Mucosa of rectum (tissue), 2 donors: ENCODE results near the gene FXYD7.

Experiments used
- H3K27ac ChIP-seq, 2 donors: one replicate each; pipeline ENCODE4 v1.7.0; 2013; ENCODE audit warnings: inconsistent platforms in 2 of 2, low read depth in 2 of 2, low read length in 2 of 2
- H3K27me3 ChIP-seq, 2 donors: one replicate each; pipeline ENCODE4 v1.7.0; 2013; ENCODE audit warnings: low read length in 2 of 2; ENCODE audit not compliant: control insufficient read depth in 2 of 2, insufficient read depth in 2 of 2
- H3K36me3 ChIP-seq, 2 donors: one replicate each; pipeline ENCODE4 v1.7.0; 2013; ENCODE audit warnings: low read length in 2 of 2; ENCODE audit not compliant: control insufficient read depth in 2 of 2, insufficient read depth in 2 of 2
- H3K4me1 ChIP-seq, 2 donors: one replicate each; pipeline ENCODE4 v1.7.0; 2013; ENCODE audit warnings: low read length in 2 of 2, mild to moderate bottlenecking in 1 of 2; ENCODE audit not compliant: control insufficient read depth in 2 of 2, insufficient read depth in 2 of 2
- H3K4me3 ChIP-seq, 2 donors: one replicate each; pipeline ENCODE4 v1.7.0; 2013; ENCODE audit warnings: low read length in 2 of 2
- H3K9ac ChIP-seq, 2 donors: one replicate each; pipeline ENCODE4 v1.7.0; 2013; ENCODE audit warnings: low read length in 2 of 2, low read depth in 1 of 2, mild to moderate bottlenecking in 1 of 2
- H3K9me3 ChIP-seq, 2 donors: one replicate each; pipeline ENCODE4 v1.7.0; 2013; ENCODE audit warnings: low read length in 2 of 2; ENCODE audit not compliant: control insufficient read depth in 2 of 2
- donor health status: healthy.
- donor health status: Normal muscosa, but diverticular disease.

FXYD7 gene

DNA sequence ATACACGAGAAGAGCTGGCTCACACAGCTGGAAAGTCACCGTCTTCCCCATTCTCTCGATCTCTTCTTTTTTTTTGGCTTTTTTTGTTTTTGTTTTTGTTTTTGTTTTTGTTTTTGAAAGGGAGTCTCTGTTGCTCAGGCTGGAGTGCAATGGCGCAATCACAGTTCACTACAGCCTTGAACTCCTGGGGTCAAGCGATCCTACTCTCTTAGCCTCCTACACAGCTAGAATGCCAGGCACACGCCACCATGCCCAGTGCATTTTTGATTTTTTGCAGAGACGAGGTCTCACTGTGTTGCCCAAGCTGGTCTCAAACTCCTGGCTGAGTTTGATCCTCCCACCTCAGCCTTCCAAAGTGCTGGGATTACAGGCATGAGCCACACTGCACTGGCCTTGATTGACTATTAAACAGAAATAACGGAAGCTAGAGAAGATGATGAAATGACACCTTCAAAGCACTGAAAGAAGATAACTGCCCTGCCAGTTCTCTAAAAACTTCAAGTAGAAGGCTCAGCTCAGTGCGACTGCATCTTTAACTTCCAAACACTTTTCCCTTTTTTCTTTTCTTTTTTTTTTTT, 23.4 kb upstream of the FXYD7 start:
- H3K4me1 ChIP-seq: peaks cover 37 to 54% of the 10 kb centered on the region in 2 donors
- H3K9me3 ChIP-seq: no peaks in the 10 kb centered on the region
- H3K27ac ChIP-seq: peak overlapping the region; percentile 99 to 100
- peak overlapping the region in 1 of 2 donors; percentile 100 for H3K9ac ChIP-seq
- H3K4me3 ChIP-seq: peak overlapping the region; percentile 94 to 97
- H3K27me3 ChIP-seq: no peaks in the 10 kb centered on the region
- peaks cover 31 to 46% of the 10 kb centered on the region in 2 donors for H3K36me3 ChIP-seq

DNA sequence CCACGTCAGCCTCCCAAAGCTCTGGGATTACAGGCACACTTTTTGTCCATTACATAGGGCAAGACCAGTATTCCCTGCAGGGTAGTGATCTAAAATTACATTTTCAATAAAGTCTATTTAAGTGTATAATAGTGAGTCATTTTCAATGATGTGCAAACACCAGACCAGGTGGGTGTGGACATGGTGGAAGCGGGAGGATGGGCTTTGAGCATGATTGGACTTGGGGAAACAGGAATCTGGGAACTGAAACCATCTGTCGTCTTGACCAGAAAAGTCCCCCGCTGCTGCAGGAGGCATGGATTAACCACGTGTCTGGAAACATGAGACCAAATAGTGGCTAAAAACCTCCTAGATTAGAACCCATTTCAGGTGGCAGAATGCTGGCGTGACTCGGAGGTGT, 22.6 kb upstream of the FXYD7 start:
- Histone ChIP-seq H3K27ac (peak overlapping the region; percentile 99 to 100), H3K9ac (peak overlapping the region; percentile 41 to 100), H3K9me3 (no peaks in the 10 kb centered on the region), H3K4me1 (peaks cover 40 to 54% of the 10 kb centered on the region in 2 donors), H3K27me3 (no peaks in the 10 kb centered on the region), H3K36me3 (peaks cover 31 to 46% of the 10 kb centered on the region in 2 donors), H3K4me3 (peak overlapping the region; percentile 39 to 52)

DNA sequence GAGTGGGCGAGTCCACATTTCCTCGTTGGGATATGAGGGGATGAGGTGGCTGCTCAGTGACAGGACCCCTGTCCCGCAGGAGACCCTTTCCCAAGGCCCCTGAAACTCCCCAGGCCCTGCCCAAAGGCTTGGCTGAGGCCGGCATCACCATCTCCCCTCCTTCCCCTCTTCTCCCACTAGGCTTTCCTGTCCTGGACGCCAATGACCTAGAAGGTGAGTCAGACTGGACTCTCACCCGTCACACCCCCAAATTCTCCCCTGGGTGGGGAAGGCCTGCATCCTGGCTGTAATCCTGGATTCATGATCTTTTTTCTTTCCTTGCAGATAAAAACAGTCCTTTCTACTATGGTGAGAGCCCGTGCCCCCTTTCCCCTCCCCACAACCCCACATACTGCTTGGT, 22.2 kb upstream of the FXYD7 start:
- peak overlapping the region; percentile 39 to 52 for H3K4me3 ChIP-seq
- no peaks in the 10 kb centered on the region for H3K27me3 ChIP-seq
- H3K36me3 ChIP-seq: peaks cover 31 to 46% of the 10 kb centered on the region in 2 donors
- no peaks in the 10 kb centered on the region for H3K9me3 ChIP-seq
- peaks cover 44 to 58% of the 10 kb centered on the region in 2 donors for H3K4me1 ChIP-seq
- peak overlapping the region; percentile 99 to 100 for H3K27ac ChIP-seq
- peak overlapping the region in 1 of 2 donors; percentile 100 for H3K9ac ChIP-seq

DNA sequence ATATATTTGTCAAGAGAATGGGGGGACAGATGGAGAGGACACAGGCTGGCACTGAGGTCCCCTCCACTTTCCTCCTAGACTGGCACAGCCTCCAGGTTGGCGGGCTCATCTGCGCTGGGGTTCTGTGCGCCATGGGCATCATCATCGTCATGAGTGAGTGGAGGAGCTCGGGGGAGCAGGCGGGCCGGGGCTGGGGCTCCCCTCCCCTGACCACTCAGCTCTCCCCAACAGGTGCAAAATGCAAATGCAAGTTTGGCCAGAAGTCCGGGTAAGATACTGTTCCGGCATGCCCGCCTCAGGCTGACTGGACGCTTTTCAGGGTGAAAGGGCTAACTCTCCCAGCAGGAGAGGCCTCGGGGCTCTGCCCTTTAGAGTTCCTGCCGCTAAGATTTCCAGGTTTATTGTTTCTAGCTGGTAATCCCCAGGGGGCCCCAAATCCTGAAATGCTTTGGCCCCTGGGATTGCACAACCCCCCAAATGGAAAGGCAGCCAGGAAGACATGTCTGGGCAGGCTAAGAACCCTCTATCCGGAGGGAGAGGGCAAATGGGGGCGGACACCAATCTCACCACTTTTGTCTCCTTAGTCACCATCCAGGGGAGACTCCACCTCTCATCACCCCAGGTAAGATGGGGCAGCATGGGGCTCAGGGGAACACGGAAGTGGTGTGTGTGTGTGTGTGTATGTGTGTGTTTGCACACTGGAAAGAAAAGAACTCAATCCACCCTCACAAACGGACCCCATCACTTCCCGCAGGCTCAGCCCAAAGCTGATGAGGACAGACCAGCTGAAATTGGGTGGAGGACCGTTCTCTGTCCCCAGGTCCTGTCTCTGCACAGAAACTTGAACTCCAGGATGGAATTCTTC, 20.1 kb upstream of the FXYD7 start:
- Histone ChIP-seq H3K36me3 (peaks cover 31 to 41% of the 10 kb centered on the region in 2 donors), H3K9me3 (no peaks in the 10 kb centered on the region), H3K9ac (peak overlapping the region in 1 of 2 donors; percentile 68), H3K27ac (peak overlapping the region; percentile 79 to 100), H3K27me3 (no peaks in the 10 kb centered on the region), H3K4me1 (peaks cover 52 to 76% of the 10 kb centered on the region in 2 donors), H3K4me3 (no peak overlapping the region)

DNA sequence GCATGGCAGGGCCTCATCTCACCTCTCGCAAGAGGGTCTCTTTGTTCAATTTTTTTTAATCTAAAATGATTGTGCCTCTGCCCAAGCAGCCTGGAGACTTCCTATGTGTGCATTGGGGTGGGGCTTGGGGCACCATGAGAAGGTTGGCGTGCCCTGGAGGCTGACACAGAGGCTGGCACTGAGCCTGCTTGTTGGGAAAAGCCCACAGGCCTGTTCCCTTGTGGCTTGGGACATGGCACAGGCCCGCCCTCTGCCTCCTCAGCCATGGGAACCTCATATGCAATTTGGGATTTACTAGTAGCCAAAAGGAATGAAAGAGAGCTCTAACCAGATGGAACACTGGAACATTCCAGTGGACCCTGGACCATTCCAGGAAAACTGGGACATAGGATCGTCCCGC, 19.5 kb upstream of the FXYD7 start:
- peaks cover 58 to 82% of the 10 kb centered on the region in 2 donors for H3K4me1 ChIP-seq
- peaks cover 31 to 40% of the 10 kb centered on the region in 2 donors for H3K36me3 ChIP-seq
- H3K27ac ChIP-seq: peak overlapping the region; percentile 79 to 100
- no peaks in the 10 kb centered on the region for H3K9me3 ChIP-seq
- H3K27me3 ChIP-seq: no peaks in the 10 kb centered on the region
- H3K9ac ChIP-seq: peak overlapping the region; percentile 47 to 68
- H3K4me3 ChIP-seq: no peak overlapping the region

DNA sequence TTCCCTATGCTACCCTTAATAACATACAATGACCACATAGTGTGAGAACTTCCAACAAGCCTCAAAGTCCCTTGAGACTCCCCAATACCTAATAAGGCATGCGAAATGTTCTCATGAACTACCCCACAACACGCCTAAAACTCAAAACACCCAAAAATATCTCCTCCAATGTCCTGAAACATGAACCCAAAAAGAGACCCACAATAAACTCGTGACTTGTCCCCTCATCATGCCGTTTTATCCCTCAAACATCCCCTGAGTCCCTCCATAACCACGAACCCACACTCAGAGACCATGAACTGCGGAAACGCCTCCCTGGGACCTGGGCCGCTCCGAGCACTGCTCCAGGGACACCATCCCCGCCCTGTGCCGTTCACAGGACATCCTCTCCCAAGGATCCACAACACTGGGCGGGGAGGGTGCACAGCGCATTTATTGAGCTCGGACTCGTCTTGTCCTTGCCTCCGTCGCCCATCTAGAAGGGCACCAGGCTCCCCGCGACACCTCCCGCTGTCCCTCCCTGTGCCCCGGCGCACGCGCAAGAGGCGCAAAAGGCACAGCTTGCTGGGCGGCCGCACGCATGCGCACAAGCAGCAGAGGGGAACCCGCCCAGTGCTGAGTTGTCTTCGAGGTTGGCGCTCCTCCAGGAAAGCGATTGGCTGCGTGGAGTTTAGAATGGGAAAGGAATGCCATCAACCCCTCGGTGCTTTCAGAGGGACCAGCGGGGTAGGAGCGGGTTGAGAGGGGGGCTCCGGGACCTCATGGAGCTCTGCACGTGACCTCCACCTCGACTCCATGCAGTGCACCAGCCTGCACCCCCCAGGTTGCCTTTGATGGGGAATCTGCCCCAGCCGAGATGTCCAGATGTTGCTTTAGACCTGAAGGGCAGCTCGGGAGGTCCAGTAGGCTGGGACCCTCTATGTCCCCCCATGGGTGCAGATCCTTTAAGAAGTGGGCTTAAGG, 18.7 kb upstream of the FXYD7 start:
- H3K9me3 ChIP-seq: no peaks in the 10 kb centered on the region
- peak overlapping the region; percentile 56 to 73 for H3K4me3 ChIP-seq
- no peaks in the 10 kb centered on the region for H3K27me3 ChIP-seq
- peak overlapping the region; percentile 68 for H3K9ac ChIP-seq
- peaks cover 26 to 32% of the 10 kb centered on the region in 2 donors for H3K36me3 ChIP-seq
- peak overlapping the region; percentile 79 to 100 for H3K27ac ChIP-seq
- H3K4me1 ChIP-seq: peaks cover 62 to 82% of the 10 kb centered on the region in 2 donors

DNA sequence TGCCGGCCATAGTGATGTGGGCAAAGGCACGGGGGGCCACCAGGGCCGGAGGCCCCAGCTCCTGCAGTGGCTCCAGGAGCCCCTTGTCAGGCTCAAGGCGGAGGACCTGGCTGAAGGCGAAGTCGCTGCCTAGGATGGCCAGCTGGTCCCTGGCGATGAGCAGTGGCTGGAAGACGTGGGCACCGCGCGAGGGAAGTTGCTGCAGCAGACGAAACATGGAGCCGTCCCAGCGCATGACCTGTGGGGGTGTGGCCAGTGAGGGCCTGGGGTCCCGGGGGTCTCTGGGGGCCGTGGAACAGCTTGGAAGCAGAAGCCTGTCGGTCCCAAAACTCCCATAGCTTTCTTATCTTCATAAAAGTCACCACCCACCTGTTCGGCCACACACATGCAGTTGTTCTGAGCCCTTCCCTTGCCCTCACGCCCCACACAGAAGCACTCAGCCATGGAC, 17.8 kb upstream of the FXYD7 start:
- Histone ChIP-seq H3K27me3 (no peaks in the 10 kb centered on the region), H3K9me3 (no peaks in the 10 kb centered on the region), H3K9ac (peak overlapping the region; percentile 47 to 68), H3K36me3 (peaks cover 26 to 32% of the 10 kb centered on the region in 2 donors), H3K4me1 (peaks cover 58 to 86% of the 10 kb centered on the region in 2 donors), H3K27ac (peak overlapping the region; percentile 79 to 100), H3K4me3 (no peak overlapping the region)

DNA sequence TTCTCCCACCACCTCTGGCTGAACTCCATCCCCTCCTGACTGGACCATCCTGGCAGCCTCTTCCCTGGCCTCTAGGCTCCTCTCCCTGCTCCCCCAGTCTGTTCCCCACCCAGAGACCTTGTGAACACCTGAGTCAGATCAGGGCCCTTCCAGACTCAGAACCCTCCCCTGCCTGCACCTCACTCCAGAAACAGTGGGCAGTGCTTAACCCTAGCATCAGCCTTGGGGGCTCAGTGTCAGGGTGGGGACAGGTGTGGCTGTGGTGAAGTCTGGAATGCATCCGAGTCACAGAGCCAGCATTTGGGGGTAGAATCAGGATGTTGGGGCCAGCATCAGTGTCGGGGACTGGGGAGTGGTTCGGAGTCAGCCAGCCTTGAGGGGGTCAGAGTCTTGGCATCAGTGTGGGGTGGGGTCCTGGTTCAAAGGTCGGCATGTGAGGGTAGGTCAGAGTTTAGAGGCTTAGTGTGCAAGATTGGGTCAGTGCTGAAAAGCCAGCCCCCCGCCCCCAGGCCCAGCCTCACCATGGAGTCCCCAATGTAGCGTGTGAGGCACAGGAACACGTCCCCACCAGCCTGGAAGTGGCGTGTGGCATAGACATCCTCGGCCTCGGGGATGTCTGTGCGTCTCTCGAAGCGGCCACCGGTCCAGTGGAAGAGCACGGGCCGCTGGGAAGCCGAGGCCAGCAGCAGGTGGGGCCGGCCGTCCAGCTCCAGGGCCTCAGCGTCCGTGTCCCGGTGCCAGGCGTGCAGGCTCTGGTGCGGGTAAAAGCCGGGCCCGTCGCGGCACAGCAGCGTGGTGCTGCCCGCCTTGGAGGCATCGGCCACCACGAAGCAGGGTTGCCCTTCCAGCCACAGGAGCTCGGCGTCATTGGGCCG, 17.1 kb upstream of the FXYD7 start:
- peaks cover 23 to 27% of the 10 kb centered on the region in 2 donors for H3K36me3 ChIP-seq
- peak overlapping the region; percentile 79 to 100 for H3K27ac ChIP-seq
- H3K9ac ChIP-seq: peak overlapping the region; percentile 47 to 68
- no peaks in the 10 kb centered on the region for H3K27me3 ChIP-seq
- peak overlapping the region in 1 of 2 donors; percentile 29 for H3K4me3 ChIP-seq
- H3K4me1 ChIP-seq: peaks cover 57 to 86% of the 10 kb centered on the region in 2 donors
- H3K9me3 ChIP-seq: no peaks in the 10 kb centered on the region

DNA sequence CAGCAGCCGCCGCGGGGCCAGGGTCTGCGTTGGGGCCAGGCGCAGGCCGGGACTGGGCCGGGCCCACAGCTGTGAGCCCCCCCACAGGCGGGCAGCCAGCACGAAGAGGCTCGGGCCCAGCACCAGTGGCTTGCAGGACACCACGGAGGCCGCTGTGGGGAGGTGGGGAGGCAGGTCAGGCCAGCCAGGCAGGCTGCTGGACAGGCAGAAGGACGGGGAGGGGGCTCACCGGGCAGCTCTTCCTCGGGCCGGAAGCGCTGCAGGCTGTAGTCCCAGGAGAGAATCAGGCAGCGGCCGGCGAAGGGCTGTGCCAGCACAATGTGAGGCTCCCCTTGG, 16.5 kb upstream of the FXYD7 start:
- no peaks in the 10 kb centered on the region for H3K27me3 ChIP-seq
- H3K4me3 ChIP-seq: no peak overlapping the region
- H3K36me3 ChIP-seq: peaks cover 17 to 20% of the 10 kb centered on the region in 2 donors
- H3K27ac ChIP-seq: peak overlapping the region; percentile 79 to 100
- peaks cover 57 to 86% of the 10 kb centered on the region in 2 donors for H3K4me1 ChIP-seq
- no peaks in the 10 kb centered on the region for H3K9me3 ChIP-seq
- H3K9ac ChIP-seq: peak overlapping the region in 1 of 2 donors; percentile 68
